HCT116 (cell line): ENCODE measurements around the gene NKPD1. TPM values are rescaled to one million over a fixed set of nuclear protein-coding genes. Genes with fewer than 3 reads are reported as not detected.

Source experiments
- ATAC-seq: fragments of 200-7000 bp; cut with Tn5 transposase; 2 replicates; pipeline ENCODE4 v1.9.1; 2020; ENCODE audit warnings: mild to moderate bottlenecking, moderate library complexity
- BruUV-seq: library from RNA; stranded (reverse); fragments of 400-500 nt; replicated peaks from 2 replicates; lab custom pipeline; 2021; lab: Mats Ljungman, UMichigan
- CTCF ChIA-PET: fragments of 300-600 bp; sonication (Branson Sonifier 250); formaldehyde crosslinking; loops from one replicate; lab custom pipeline; 2021; ENCODE audit warnings: antibody characterized with exemption; lab: Charles Lee
- POLR2A ChIA-PET: fragments of 300-600, 350-600 bp; sonication (Branson Sonifier 250); formaldehyde crosslinking; loops from one replicate; lab custom pipeline; 2021; ENCODE audit warnings: antibody characterized with exemption; lab: Charles Lee
- RAD21 ChIA-PET, 2 experiments: fragments of 300-600 bp; sonication (Branson Sonifier 250); formaldehyde crosslinking; loops; one replicate each; lab custom pipeline; 2023; ENCODE audit warnings: low total read pairs in 2 of 2; ENCODE audit not compliant: uncharacterized antibody in 2 of 2, unreplicated experiment in 2 of 2, low non-redundant PET in 1 of 2; lab: Charles Lee
- DNase-seq: peaks from one replicate; pipeline ENCODE4 v3.0.0-alpha.2; 2010; ENCODE audit warnings: low read depth, low spot score
- H2AFZ ChIP-seq: fragments of 200-600 bp; shearing (Covaris generic), sonication (generic); 2 replicates; pipeline ENCODE4 v1.6.1; 2017; ENCODE audit warnings: low read depth, mixed run types, mixed read lengths, antibody characterized with exemption, low read length; ENCODE audit not compliant: poor library complexity, severe bottlenecking
- H3K27ac ChIP-seq: 2 replicates; pipeline ENCODE4 v1.5.1; 2012; ENCODE audit warnings: low read depth, low read length
- H3K27me3 ChIP-seq: fragments of 200-600 bp; sonication (generic); 2 replicates; pipeline ENCODE4 v1.6.1; 2016; ENCODE audit warnings: mixed run types, low read length, mixed read lengths; ENCODE audit not compliant: insufficient read depth
- H3K36me3 ChIP-seq, 2 experiments: fragments of 200-500 bp in 1 of 2; fragments of 200-600 bp in 1 of 2; sonication (Bioruptor generic) in 1 of 2; sonication (generic) in 1 of 2; 2 replicates each; pipeline versions ENCODE4 v1.5.1 to v1.6.1; 2014 to 2016; ENCODE audit warnings: low read length in 2 of 2, inconsistent platforms in 1 of 2, mixed read lengths in 1 of 2, mixed run types in 1 of 2; ENCODE audit not compliant: insufficient read depth in 2 of 2, control insufficient read depth in 1 of 2
- H3K4me1 ChIP-seq, 2 experiments: fragments of 200-600 bp in 1 of 2; sonication (generic) in 1 of 2; 2 replicates each; pipeline versions ENCODE4 v1.5.1 to v1.6.1; 2012 to 2017; ENCODE audit warnings: low read length in 2 of 2, inconsistent platforms in 1 of 2, mild to moderate bottlenecking in 1 of 2, mixed read lengths in 1 of 2, mixed run types in 1 of 2, moderate library complexity in 1 of 2; ENCODE audit not compliant: insufficient read depth in 2 of 2, control insufficient read depth in 1 of 2
- H3K4me2 ChIP-seq: fragments of 200-600 bp; sonication (generic); 2 replicates; pipeline ENCODE4 v1.6.1; 2017; ENCODE audit warnings: mixed run types, low read length, mixed read lengths
- H3K4me3 ChIP-seq, 2 experiments: fragments of 200-600 bp in 1 of 2; sonication (generic) in 1 of 2; replicated peaks in 1 of 2; 2 replicates each; pipeline ENCODE4 v1.5.1; 2011 to 2016; ENCODE audit warnings: low read length in 2 of 2, control low read depth in 1 of 2, low read depth in 1 of 2, mild to moderate bottlenecking in 1 of 2, mixed read lengths in 1 of 2, mixed run types in 1 of 2
- H3K79me2 ChIP-seq: fragments of 200-600 bp; sonication (generic); 2 replicates; pipeline ENCODE4 v1.6.1; 2017; ENCODE audit warnings: mild to moderate bottlenecking, mixed run types, low read length, moderate library complexity, mixed read lengths; ENCODE audit not compliant: insufficient read depth
- H3K9ac ChIP-seq: fragments of 200-600 bp; sonication (generic); 2 replicates; pipeline ENCODE4 v1.6.1; 2016; ENCODE audit warnings: low read length, mixed read lengths
- H3K9me2 ChIP-seq: fragments of 200-600 bp; sonication (generic), shearing (Covaris generic); 2 replicates; pipeline ENCODE4 v1.6.1; 2017; ENCODE audit warnings: mixed run types, mild to moderate bottlenecking, moderate library complexity; ENCODE audit not compliant: insufficient read depth
- H3K9me3 ChIP-seq, 2 experiments: fragments of 200-500 bp in 1 of 2; fragments of 200-600 bp in 1 of 2; sonication (Bioruptor generic) in 1 of 2; sonication (generic) in 1 of 2; 2 replicates each; pipeline ENCODE4 v1.6.1; 2014 to 2017; ENCODE audit warnings: low read length in 2 of 2, mixed read lengths in 2 of 2, inconsistent platforms in 1 of 2, low read depth in 1 of 2, mild to moderate bottlenecking in 1 of 2, mixed run types in 1 of 2, moderate library complexity in 1 of 2; ENCODE audit not compliant: control insufficient read depth in 1 of 2, insufficient read depth in 1 of 2
- H4K20me1 ChIP-seq: fragments of 200-600 bp; sonication (generic), shearing (Covaris generic); 2 replicates; pipeline ENCODE4 v1.6.1; 2017; ENCODE audit warnings: mixed run types, mild to moderate bottlenecking, moderate library complexity; ENCODE audit not compliant: insufficient read depth
- ATF3 ChIP-seq: IDR thresholded peaks from 2 replicates; pipeline ENCODE4 v1.6.1; 2012
- CEBPB ChIP-seq: IDR thresholded peaks from 2 replicates; pipeline ENCODE4 v1.6.1; 2012; ENCODE audit warnings: low read depth
- CTCF ChIP-seq, 3 experiments: fragments of 200-600 bp in 1 of 3; sonication (generic) in 1 of 3; IDR thresholded peaks in 2 of 3; conservative IDR thresholded peaks in 1 of 3; 2 replicates each; pipeline ENCODE4 v1.5.1; 2012 to 2017; ENCODE audit warnings: low read depth in 2 of 3, low read length in 2 of 3, antibody characterized with exemption in 1 of 3, borderline replicate concordance in 1 of 3, control low read depth in 1 of 3, mild to moderate bottlenecking in 1 of 3, mixed read lengths in 1 of 3, mixed run types in 1 of 3, moderate library complexity in 1 of 3; ENCODE audit not compliant: insufficient read depth in 1 of 3
- EGR1 ChIP-seq: IDR thresholded peaks from 2 replicates; pipeline ENCODE4 v1.6.1; 2012; ENCODE audit warnings: low read depth
- ELF1 ChIP-seq: IDR thresholded peaks from 2 replicates; pipeline ENCODE4 v1.6.1; 2012; ENCODE audit warnings: low read depth, borderline replicate concordance
- EZH2 ChIP-seq: fragments of 200-600 bp; sonication (generic); IDR thresholded peaks from 2 replicates; pipeline ENCODE4 v1.6.1; 2017; ENCODE audit warnings: antibody characterized with exemption, mixed run types
- EZH2phosphoT487 ChIP-seq: fragments of 200-600 bp; IDR thresholded peaks from 2 replicates; pipeline ENCODE4 v1.6.1; 2018; ENCODE audit warnings: antibody characterized with exemption, borderline replicate concordance
- MAX ChIP-seq: IDR thresholded peaks from 2 replicates; pipeline ENCODE4 v1.6.1; 2012
- POLR2A ChIP-seq: IDR thresholded peaks from 2 replicates; pipeline ENCODE4 v1.7.0; 2011; ENCODE audit warnings: borderline replicate concordance; ENCODE audit not compliant: insufficient read depth, insufficient read length; ENCODE audit errors: extremely low read depth
- RAD21 ChIP-seq: IDR thresholded peaks from 2 replicates; pipeline ENCODE4 v1.6.1; 2012; ENCODE audit warnings: low read depth, mild to moderate bottlenecking
- REST ChIP-seq: IDR thresholded peaks from 2 replicates; pipeline ENCODE4 v1.6.1; 2012; ENCODE audit warnings: low read depth
- SIN3A ChIP-seq: IDR thresholded peaks from 2 replicates; pipeline ENCODE4 v1.6.1; 2012; ENCODE audit warnings: low read depth
- SP1 ChIP-seq: IDR thresholded peaks from 2 replicates; pipeline ENCODE4 v1.6.1; 2012; ENCODE audit warnings: low read depth
- SRF ChIP-seq: IDR thresholded peaks from 2 replicates; pipeline ENCODE4 v1.6.1; 2012; ENCODE audit warnings: low read depth
- TCF7L2 ChIP-seq: IDR thresholded peaks from 2 replicates; pipeline ENCODE4 v1.7.0; 2011; ENCODE audit warnings: borderline replicate concordance, inconsistent platforms; ENCODE audit not compliant: insufficient read depth, insufficient read length; ENCODE audit errors: extremely low read depth
- YY1 ChIP-seq: IDR thresholded peaks from 2 replicates; pipeline ENCODE4 v1.6.1; 2011; ENCODE audit warnings: low read length, low read depth, moderate library complexity, mild to moderate bottlenecking; ENCODE audit not compliant: insufficient replicate concordance; ENCODE audit errors: extremely low read depth
- ZBTB33 ChIP-seq: IDR thresholded peaks from 2 replicates; pipeline ENCODE4 v1.6.1; 2011; ENCODE audit warnings: mild to moderate bottlenecking, low read length, moderate library complexity; ENCODE audit not compliant: insufficient replicate concordance; ENCODE audit errors: extremely low read depth
- ZFX ChIP-seq: fragments of 450-650 bp; IDR thresholded peaks from 2 replicates; pipeline ENCODE4 v1.6.1; 2017
- intact Hi-C: fragments of 100-400 bp; cut with micrococcal nuclease; formaldehyde crosslinking; loops from 2 replicates; pipeline ENCODE4 v1.10.0; 2022
- total RNA-seq: library from RNA; stranded (reverse); gene quantifications from one replicate; pipeline ENCODE4 v1.2.1, GENCODE V29; 2021; ENCODE audit not compliant: unreplicated experiment

Gene NKPD1
- total RNA-seq, 1 experiment from 2014 or later, result 0.64 TPM

GRCh38 chr19:45146251-45146650 is 14.5 kb downstream of the NKPD1 start:
- no peaks in the 10 kb centered on the region for H4K20me1 ChIP-seq
- intact Hi-C loops, result no loop called here
- no peaks in the 10 kb centered on the region; a peak in 1 of 4 replicates for H3K36me3 ChIP-seq
- no peaks in the 10 kb centered on the region for H3K27me3 ChIP-seq
- CTCF ChIA-PET, result no interaction called here
- H3K4me1 ChIP-seq, result peaks cover 8 to 19% of the 10 kb centered on the region in 2 experiments
- DNase-seq, result no peak
- no peak for TF ChIP-seq ZFX
- no peak for TF ChIP-seq TCF7L2
- no peak for TF ChIP-seq CEBPB
- no peak for TF ChIP-seq SIN3A
- TF ChIP-seq ELF1, result no peak
- no peak for TF ChIP-seq REST
- no peak for TF ChIP-seq CTCF (IDR thresholded peaks at IDR 0.05 in 2 of 3, conservative IDR thresholded peaks at IDR 0.05 in 1 of 3; ENCODE audit: borderline replicate concordance in 1 of 3, insufficient read depth in 1 of 3, low read depth in 2 of 3, low read length in 2 of 3)
- TF ChIP-seq POLR2A, result no peak
- no peak for TF ChIP-seq ATF3
- TF ChIP-seq SP1, result no peak
- TF ChIP-seq SRF, result no peak
- TF ChIP-seq EGR1, result no peak
- TF ChIP-seq ZBTB33, result no peak
- no peak for TF ChIP-seq RAD21
- no peak for TF ChIP-seq EZH2phosphoT487
- TF ChIP-seq YY1, result no peak
- TF ChIP-seq MAX, result no peak
- no peak for TF ChIP-seq EZH2
- TF ChIP-seq, all 23 proteins: peak for 0
- ATAC-seq, result no peak
- H3K27ac ChIP-seq, result no peak overlapping the region
- H3K79me2 ChIP-seq, result no peaks in the 10 kb centered on the region
- no peak overlapping the region for H3K9ac ChIP-seq
- H3K9me2 ChIP-seq, result no peaks in the 10 kb centered on the region
- H3K4me2 ChIP-seq, result no peak overlapping the region
- ChIA-PET RAD21 (no interaction called here), POLR2A (no interaction called here)
- no peak overlapping the region for H2AFZ ChIP-seq
- no peak overlapping the region for H3K4me3 ChIP-seq
- BruUV-seq, result no TSS peak
- no peaks in the 10 kb centered on the region for H3K9me3 ChIP-seq
